ENCODE results near the gene SPRED2. TPM values are rescaled to one million over a fixed set of nuclear protein-coding genes. Genes with fewer than 3 reads are reported as not detected.

Gene SPRED2
- polyA plus RNA-seq, 1 donor from 2014 or later, result 5.3 TPM

DNA sequence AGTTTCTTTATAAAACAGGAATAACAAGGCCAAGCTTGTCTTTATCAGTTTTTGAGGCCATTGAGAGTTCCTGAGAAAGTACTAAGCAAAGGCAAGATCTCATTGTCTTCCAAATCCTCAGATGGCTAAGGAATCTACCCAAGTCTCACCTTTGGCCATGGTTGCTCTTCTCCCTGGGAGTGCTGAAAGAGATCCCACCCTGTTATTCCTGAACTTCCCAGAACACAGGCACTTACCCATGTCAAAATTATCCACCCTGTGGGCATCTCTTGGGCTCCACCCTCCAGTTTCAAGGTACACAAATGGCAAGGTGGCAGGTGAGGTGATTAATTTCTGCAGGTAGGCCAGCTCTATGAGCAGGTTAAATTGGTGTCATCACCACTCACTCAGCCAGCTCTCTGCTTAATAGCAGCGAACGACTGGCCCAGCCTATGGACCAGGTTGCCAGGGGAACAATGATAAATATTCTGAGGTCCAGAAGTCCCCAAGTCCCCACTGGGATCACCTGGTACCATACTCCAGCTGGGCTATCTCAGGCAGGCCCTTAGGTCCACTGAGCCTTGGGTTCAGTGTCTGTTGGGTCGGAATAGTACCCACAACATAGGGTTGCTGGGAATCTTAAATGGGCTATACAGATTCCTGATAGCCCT, 2.3 kb upstream of the SPRED2 start:
- no peak overlapping the region for H3K27ac ChIP-seq (ENCODE audit: low read length)
- peak overlapping the region; percentile 88 for H3K4me3 ChIP-seq (ENCODE audit: low read length)

DNA sequence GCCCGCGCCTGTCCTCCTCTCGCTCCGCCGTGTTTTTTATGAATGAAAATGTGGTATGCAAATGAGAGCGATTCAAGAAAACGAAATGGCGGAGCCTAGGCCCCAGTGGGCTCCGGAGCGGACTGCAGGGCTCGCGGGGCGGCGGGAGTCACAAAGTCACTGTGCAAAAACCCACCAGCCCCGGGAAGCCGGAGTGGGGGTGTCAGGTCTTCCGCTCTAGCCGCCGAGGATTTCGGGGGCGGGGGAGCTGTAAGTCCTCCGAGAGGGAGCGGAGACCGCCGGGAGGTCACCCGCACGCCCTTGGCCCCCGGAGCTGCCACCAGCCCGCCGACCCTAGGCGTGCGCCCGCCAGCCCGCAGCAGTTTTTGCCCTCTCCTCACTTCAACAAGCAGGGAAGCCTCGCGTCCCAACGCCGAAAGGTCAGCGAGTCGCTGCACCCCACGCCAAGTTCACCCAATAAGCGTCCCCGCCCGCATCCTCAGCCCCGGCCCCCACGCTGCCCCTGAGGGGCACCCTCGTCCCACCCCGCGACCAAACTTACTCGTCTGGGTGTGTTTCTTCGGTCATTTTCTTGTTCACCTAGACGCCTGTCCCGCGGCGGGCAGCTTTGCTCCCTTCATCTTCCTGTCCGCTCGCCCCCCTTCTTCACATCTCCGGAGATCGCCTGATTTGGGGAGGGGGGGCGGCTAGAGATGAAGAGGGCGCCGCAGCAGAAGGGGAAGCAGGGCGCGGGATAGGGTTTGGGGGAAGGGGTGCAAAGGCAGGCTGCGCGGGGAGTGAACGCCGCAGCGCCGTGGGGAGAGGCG, 775 bp downstream of the SPRED2 start:
- Histone ChIP-seq H2AFZ (ENCODE audit: low read depth, low read length) (peak overlapping the region; percentile 68), H4K20me1 (ENCODE audit: insufficient read depth) (no peaks in the 10 kb centered on the region), H3K79me2 (replicated peaks; ENCODE audit: insufficient read depth, low read length) (peaks cover 34% of the 10 kb centered on the region), H3K4me3 (ENCODE audit: low read length) (peak overlapping the region; percentile 90), H3K4me2 (ENCODE audit: low read length) (peak overlapping the region; percentile 36), H3F3A (ENCODE audit: insufficient read depth, low read length, poor library complexity, severe bottlenecking) (peaks cover 3% of the 10 kb centered on the region), H3K27ac (ENCODE audit: low read length) (peak overlapping the region; percentile 90), H3K9me3 (ENCODE audit: low read length) (no peaks in the 10 kb centered on the region), H3K9ac (ENCODE audit: low read length) (peak overlapping the region; percentile 95), H3K9me2 (ENCODE audit: insufficient read depth, low read length) (no peaks in the 10 kb centered on the region), H3K36me3 (ENCODE audit: insufficient read depth, low read length) (no peaks in the 10 kb centered on the region), H3K27me3 (ENCODE audit: insufficient read depth, low read depth, low read length) (no peaks in the 10 kb centered on the region)
- TF ChIP-seq EP300 (conservative IDR thresholded peaks at IDR 0.05; ENCODE audit: poor library complexity, severe bottlenecking) (no peak), MXI1 (conservative IDR thresholded peaks at IDR 0.05; ENCODE audit: poor library complexity, severe bottlenecking) (peak; percentile 10), POLR2AphosphoS5 (IDR thresholded peaks at IDR 0.05) (no peak), RAD21 (conservative IDR thresholded peaks at IDR 0.05) (no peak), TAF1 (IDR thresholded peaks at IDR 0.05; ENCODE audit: low read depth) (peak; percentile 38)
- TF ChIP-seq, protein P1, sequence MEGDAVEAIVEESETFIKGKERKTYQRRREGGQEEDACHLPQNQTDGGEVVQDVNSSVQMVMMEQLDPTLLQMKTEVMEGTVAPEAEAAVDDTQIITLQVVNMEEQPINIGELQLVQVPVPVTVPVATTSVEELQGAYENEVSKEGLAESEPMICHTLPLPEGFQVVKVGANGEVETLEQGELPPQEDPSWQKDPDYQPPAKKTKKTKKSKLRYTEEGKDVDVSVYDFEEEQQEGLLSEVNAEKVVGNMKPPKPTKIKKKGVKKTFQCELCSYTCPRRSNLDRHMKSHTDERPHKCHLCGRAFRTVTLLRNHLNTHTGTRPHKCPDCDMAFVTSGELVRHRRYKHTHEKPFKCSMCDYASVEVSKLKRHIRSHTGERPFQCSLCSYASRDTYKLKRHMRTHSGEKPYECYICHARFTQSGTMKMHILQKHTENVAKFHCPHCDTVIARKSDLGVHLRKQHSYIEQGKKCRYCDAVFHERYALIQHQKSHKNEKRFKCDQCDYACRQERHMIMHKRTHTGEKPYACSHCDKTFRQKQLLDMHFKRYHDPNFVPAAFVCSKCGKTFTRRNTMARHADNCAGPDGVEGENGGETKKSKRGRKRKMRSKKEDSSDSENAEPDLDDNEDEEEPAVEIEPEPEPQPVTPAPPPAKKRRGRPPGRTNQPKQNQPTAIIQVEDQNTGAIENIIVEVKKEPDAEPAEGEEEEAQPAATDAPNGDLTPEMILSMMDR (IDR thresholded peaks at IDR 0.05; ENCODE audit: poor library complexity, severe bottlenecking), result no peak

More for the DNA sequence above, 2.3 kb upstream of the SPRED2 start:
- no peak for TF ChIP-seq RAD21 (conservative IDR thresholded peaks at IDR 0.05)
- TF ChIP-seq, protein P1 (IDR thresholded peaks at IDR 0.05; ENCODE audit: poor library complexity, severe bottlenecking), result no peak
- TF ChIP-seq TAF1 (IDR thresholded peaks at IDR 0.05; ENCODE audit: low read depth), result no peak
- no peak for TF ChIP-seq POLR2AphosphoS5 (IDR thresholded peaks at IDR 0.05)
- TF ChIP-seq MXI1 (conservative IDR thresholded peaks at IDR 0.05; ENCODE audit: poor library complexity, severe bottlenecking), result no peak
- no peak for TF ChIP-seq EP300 (conservative IDR thresholded peaks at IDR 0.05; ENCODE audit: poor library complexity, severe bottlenecking)
- TF ChIP-seq, protein P2, sequence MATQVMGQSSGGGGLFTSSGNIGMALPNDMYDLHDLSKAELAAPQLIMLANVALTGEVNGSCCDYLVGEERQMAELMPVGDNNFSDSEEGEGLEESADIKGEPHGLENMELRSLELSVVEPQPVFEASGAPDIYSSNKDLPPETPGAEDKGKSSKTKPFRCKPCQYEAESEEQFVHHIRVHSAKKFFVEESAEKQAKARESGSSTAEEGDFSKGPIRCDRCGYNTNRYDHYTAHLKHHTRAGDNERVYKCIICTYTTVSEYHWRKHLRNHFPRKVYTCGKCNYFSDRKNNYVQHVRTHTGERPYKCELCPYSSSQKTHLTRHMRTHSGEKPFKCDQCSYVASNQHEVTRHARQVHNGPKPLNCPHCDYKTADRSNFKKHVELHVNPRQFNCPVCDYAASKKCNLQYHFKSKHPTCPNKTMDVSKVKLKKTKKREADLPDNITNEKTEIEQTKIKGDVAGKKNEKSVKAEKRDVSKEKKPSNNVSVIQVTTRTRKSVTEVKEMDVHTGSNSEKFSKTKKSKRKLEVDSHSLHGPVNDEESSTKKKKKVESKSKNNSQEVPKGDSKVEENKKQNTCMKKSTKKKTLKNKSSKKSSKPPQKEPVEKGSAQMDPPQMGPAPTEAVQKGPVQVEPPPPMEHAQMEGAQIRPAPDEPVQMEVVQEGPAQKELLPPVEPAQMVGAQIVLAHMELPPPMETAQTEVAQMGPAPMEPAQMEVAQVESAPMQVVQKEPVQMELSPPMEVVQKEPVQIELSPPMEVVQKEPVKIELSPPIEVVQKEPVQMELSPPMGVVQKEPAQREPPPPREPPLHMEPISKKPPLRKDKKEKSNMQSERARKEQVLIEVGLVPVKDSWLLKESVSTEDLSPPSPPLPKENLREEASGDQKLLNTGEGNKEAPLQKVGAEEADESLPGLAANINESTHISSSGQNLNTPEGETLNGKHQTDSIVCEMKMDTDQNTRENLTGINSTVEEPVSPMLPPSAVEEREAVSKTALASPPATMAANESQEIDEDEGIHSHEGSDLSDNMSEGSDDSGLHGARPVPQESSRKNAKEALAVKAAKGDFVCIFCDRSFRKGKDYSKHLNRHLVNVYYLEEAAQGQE (IDR thresholded peaks at IDR 0.05; ENCODE audit: borderline replicate concordance), result no peak
- TF ChIP-seq SMC3 (conservative IDR thresholded peaks at IDR 0.05; ENCODE audit: poor library complexity), result no peak
- TF ChIP-seq EZH2 (IDR thresholded peaks at IDR 0.05; ENCODE audit: borderline replicate concordance, insufficient read depth, low read length, poor library complexity, severe bottlenecking), result no peak
- Histone ChIP-seq H3K36me3 (ENCODE audit: insufficient read depth, low read length) (no peaks in the 10 kb centered on the region), H3F3A (ENCODE audit: insufficient read depth, low read length, poor library complexity, severe bottlenecking) (peaks cover 7% of the 10 kb centered on the region), H2AFZ (ENCODE audit: low read depth, low read length) (no peak overlapping the region), H3K9ac (ENCODE audit: low read length) (peak overlapping the region; percentile 95), H4K20me1 (ENCODE audit: insufficient read depth) (no peaks in the 10 kb centered on the region), H3K27me3 (ENCODE audit: insufficient read depth, low read depth, low read length) (no peaks in the 10 kb centered on the region), H3K4me2 (ENCODE audit: low read length) (no peak overlapping the region), H3K9me2 (ENCODE audit: insufficient read depth, low read length) (no peaks in the 10 kb centered on the region), H3K79me2 (replicated peaks; ENCODE audit: insufficient read depth, low read length) (peaks cover 5% of the 10 kb centered on the region), H3K9me3 (ENCODE audit: low read length) (no peaks in the 10 kb centered on the region)
